LNCAP (cell line): ENCODE results near the gene IFNB1.

Experiments
- TF ChIP-seq, protein P1 (sequence below): fragments of 450-650 bp; IDR thresholded peaks from 2 replicates; pipeline ENCODE4 v1.5.1; 2017; ENCODE audit warnings: mild to moderate bottlenecking

The IFNB1 gene

DNA sequence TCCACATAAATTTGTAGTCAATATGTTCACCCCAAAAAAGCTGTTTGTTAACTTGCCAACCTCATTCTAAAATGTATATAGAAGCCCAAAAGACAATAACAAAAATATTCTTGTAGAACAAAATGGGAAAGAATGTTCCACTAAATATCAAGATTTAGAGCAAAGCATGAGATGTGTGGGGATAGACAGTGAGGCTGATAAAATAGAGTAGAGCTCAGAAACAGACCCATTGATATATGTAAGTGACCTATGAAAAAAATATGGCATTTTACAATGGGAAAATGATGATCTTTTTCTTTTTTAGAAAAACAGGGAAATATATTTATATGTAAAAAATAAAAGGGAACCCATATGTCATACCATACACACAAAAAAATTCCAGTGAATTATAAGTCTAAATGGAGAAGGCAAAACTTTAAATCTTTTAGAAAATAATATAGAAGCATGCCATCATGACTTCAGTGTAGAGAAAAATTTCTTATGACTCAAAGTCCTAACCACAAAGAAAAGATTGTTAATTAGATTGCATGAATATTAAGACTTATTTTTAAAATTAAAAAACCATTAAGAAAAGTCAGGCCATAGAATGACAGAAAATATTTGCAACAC is 6.6 kb upstream of the IFNB1 start:
- TF ChIP-seq, protein P1, sequence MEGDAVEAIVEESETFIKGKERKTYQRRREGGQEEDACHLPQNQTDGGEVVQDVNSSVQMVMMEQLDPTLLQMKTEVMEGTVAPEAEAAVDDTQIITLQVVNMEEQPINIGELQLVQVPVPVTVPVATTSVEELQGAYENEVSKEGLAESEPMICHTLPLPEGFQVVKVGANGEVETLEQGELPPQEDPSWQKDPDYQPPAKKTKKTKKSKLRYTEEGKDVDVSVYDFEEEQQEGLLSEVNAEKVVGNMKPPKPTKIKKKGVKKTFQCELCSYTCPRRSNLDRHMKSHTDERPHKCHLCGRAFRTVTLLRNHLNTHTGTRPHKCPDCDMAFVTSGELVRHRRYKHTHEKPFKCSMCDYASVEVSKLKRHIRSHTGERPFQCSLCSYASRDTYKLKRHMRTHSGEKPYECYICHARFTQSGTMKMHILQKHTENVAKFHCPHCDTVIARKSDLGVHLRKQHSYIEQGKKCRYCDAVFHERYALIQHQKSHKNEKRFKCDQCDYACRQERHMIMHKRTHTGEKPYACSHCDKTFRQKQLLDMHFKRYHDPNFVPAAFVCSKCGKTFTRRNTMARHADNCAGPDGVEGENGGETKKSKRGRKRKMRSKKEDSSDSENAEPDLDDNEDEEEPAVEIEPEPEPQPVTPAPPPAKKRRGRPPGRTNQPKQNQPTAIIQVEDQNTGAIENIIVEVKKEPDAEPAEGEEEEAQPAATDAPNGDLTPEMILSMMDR: no peak

DNA sequence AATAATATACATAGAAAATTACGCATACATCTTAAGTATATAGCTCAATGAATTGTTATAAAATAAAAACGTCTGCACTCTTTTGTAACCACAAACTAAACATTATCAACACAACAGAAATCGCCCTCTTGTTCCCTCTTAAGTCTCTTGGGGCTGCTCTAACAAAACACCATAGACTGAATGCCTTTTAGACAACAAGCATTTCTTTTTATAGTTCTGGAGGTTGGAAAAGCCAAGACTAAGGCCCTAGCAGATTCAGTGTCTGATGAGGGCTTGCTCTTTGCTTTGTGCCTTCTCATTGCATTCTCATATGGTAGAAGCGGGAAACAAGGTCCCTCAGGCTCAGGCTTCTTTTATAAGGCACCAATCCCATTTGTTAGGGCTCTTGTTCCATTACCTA is 4.9 kb upstream of the IFNB1 start:
- TF ChIP-seq, protein P1: no peak

DNA sequence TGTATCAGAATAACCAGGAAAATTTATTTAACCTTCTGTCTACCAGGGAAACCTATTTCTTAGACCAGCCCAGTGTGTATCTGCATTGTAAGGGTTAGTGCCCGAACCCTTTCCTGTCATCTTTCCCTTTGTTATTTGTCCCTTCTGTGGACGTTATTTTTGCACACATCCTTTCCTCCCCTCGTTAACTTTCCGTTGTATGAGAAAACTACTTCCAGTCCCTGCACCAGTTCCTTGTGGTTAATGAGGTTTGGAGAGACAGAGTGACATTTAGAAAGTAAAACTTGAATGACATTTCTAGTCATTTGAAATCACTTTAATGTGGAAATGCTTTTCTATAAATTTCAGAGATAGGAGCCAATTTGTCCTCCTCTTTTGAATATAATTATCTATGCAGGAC is 4.3 kb upstream of the IFNB1 start:
- TF ChIP-seq, protein P1: no peak

DNA sequence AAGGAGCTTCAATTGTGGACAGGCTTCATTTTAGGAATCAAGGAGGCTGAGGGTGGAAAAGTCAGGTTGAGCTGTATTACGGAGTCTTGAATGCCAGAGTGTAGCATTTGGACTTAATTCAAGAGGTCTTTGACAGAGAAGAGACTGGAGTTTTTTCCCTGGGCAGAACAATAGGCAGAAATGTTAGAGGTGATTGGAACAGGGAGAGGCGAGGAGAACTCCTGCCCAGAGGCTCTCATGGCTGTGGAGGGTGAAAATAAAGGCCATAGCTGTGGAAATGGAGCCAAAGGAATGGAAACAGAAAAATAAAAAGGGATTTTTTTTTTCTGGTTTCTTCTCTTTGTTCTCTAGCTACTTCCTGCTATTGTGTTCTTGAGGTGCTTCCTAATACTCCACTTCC is 3.7 kb upstream of the IFNB1 start:
- TF ChIP-seq, protein P1: no peak

DNA sequence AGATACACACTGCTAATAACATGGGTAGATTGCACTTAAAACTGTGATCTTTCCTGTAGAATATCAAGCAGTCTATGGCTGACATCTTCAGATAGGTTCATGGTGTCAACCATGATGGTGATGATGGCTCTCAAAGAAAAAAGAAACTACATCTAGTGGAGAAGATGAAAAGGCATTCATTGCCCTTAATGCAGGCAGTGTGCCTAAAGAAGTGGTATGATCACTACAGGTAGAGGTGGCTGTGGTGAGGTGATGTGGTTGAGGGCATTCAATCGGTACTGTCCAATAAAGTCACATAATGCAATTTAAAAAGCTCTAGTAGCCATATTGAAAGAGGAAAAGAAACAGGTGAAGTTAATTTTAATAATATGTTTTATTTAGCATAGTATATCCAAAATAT is 3.1 kb upstream of the IFNB1 start:
- TF ChIP-seq, protein P1: no peak

DNA sequence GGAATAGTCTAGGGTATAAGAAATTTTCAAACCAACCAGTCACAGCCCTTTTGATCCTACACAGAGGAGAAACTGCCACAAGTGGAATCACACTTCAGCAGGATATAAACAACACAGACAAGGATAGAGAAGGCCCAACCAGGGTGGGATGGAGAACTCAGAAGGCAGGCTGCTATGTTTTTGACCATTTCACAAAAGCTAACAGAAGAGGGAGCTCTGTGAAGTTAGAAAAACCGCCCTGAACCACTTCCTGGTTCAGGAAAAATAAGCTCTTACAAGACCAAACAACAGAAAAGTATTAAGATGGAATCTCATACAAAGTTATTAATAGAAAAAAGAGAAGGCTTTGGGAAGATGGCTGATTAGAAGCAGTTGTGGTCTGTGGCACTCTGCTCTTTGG is 960 bp upstream of the IFNB1 start:
- TF ChIP-seq, protein P1: no peak; the same call in 1 of the 2 replicates

DNA sequence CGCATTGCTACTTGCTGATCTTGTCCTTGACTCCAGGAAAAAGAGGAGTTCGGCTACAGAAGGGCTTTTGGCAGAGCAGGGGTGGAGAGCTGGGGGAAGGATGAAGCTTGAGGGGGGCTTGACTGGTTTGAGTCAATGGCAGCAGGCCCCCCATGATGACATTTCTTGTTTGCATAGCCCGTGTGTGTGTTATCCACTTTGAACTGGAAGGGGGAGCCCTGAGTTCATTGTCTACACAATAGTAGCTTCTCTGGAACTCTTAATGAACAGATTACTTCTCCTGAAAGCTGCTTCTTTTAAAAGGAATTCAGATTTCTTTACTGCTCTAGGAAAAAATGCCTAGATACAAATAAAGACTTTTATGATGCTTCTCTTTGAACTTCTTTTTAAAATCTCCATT is 2.3 kb downstream of the IFNB1 start:
- TF ChIP-seq, protein P1: no peak

DNA sequence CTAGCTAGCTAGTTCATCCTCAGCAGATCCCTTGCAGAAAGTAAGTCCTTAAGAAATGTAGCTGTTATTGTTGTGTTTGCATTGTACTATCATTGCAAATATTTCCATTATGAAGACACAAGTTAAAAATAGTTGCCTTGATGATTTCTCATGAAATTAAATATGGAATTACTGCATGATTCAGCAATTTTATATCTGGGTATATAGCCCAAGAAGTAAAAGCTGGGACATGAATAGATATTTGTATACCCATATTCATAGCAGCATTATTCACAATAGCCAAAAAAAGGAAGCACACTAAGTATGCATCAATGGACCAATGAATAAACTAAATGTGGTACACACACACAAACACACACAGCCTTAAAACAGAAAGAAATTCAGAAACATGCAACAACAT is 6.8 kb downstream of the IFNB1 start:
- TF ChIP-seq, protein P1: no peak
